ENCODE data around the gene ZNF497. TPM values are rescaled to one million over a fixed set of nuclear protein-coding genes. Genes with fewer than 3 reads are reported as not detected.

The ZNF497 gene
- total and polyA plus RNA-seq, 2 of the 13 experiments (the other 11 are each of a cell fraction or from before 2014, with no cell fraction given): 1.5 to 1.9 TPM

- TF ChIP-seq ATAD3A (CRISPR knock-in tag; IDR thresholded peaks at IDR 0.05) (no peak), REPIN1 (CRISPR knock-in tag; IDR thresholded peaks at IDR 0.05; ENCODE audit: borderline replicate concordance, low read depth) (peak; percentile 75), NONO (IDR thresholded peaks at IDR 0.05) (no peak), NONO (CRISPR knock-in tag; conservative IDR thresholded peaks at IDR 0.05) (peak; percentile 27), YEATS4 (CRISPR knock-in tag; IDR thresholded peaks at IDR 0.05; ENCODE audit: borderline replicate concordance) (0 out of 2 replicates have a peak, but pooled peaks have one; percentile 44), HMGXB4 (CRISPR knock-in tag; IDR thresholded peaks at IDR 0.05; ENCODE audit: borderline replicate concordance in 1 of 2, low read depth in 1 of 2) (peak in 1 of 2 experiments; percentile 64; a peak in 1 of 4 replicates), AFF4 (CRISPR knock-in tag; IDR thresholded peaks at IDR 0.05) (no peak), KDM1A (CRISPR knock-in tag; IDR thresholded peaks at IDR 0.05) (no peak), PAF1 (CRISPR knock-in tag; IDR thresholded peaks at IDR 0.05) (no peak), STAG1 (CRISPR knock-in tag; IDR thresholded peaks at IDR 0.05) (no peak)
- TF ChIP-seq, protein P1, sequence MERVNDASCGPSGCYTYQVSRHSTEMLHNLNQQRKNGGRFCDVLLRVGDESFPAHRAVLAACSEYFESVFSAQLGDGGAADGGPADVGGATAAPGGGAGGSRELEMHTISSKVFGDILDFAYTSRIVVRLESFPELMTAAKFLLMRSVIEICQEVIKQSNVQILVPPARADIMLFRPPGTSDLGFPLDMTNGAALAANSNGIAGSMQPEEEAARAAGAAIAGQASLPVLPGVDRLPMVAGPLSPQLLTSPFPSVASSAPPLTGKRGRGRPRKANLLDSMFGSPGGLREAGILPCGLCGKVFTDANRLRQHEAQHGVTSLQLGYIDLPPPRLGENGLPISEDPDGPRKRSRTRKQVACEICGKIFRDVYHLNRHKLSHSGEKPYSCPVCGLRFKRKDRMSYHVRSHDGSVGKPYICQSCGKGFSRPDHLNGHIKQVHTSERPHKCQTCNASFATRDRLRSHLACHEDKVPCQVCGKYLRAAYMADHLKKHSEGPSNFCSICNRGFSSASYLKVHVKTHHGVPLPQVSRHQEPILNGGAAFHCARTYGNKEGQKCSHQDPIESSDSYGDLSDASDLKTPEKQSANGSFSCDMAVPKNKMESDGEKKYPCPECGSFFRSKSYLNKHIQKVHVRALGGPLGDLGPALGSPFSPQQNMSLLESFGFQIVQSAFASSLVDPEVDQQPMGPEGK (CRISPR knock-in tag; IDR thresholded peaks at IDR 0.05): peak; percentile 64; the same call in 1 of the 2 replicates
- TF ChIP-seq, protein P2, sequence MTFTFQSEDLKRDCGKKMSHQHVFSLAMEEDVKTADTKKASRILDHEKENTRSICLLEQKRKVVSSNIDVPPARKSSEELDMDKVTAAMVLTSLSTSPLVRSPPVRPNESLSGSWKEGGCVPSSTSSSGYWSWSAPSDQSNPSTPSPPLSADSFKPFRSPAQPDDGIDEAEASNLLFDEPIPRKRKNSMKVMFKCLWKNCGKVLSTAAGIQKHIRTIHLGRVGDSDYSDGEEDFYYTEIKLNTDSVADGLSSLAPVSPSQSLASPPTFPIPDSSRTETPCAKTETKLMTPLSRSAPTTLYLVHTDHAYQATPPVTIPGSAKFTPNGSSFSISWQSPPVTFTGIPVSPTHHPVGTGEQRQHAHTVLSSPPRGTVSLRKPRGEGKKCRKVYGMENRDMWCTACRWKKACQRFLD (CRISPR knock-in tag; IDR thresholded peaks at IDR 0.05; ENCODE audit: borderline replicate concordance): peak; percentile 86; the same call in 1 of the 2 replicates
Measured at GRCh38 chr19:58400916-58401839, 38.6 kb upstream of the ZNF497 start (continued).
